HEK293T (cell line): ENCODE data around the gene CELF2.

Source experiments
- CTCF ChIA-PET: fragments of 350-600 bp; formaldehyde crosslinking; extraction: SDS; loops from one replicate; lab custom pipeline; 2021; ENCODE audit warnings: antibody characterized with exemption, inconsistent platforms; lab: Yijun Ruan, JAX
- POLR2A ChIA-PET: fragments of 350-600 bp; formaldehyde crosslinking; extraction: SDS; loops from one replicate; lab custom pipeline; 2020; ENCODE audit warnings: antibody characterized with exemption, inconsistent platforms; lab: Yijun Ruan, JAX
- DNase-seq: peaks from one replicate; pipeline ENCODE4 v3.0.0; 2012; ENCODE audit warnings: mixed read lengths; ENCODE audit errors: extremely low spot score
- ARNT ChIP-seq: fragments of 450-650 bp; IDR thresholded peaks from 2 replicates; pipeline ENCODE4 v1.6.1; 2017; ENCODE audit warnings: mild to moderate bottlenecking
- BHLHE40 ChIP-seq: fragments of 450-650 bp; IDR thresholded peaks from 2 replicates; pipeline ENCODE4 v1.6.1; 2016; ENCODE audit warnings: mild to moderate bottlenecking, moderate library complexity, borderline replicate concordance
- CTBP1 ChIP-seq: fragments of 450-650 bp; IDR thresholded peaks from 2 replicates; pipeline ENCODE4 v1.6.1; 2016; ENCODE audit warnings: borderline replicate concordance
- ELF4 ChIP-seq: fragments of 450-650 bp; IDR thresholded peaks from 2 replicates; pipeline ENCODE4 v1.6.1; 2017; ENCODE audit warnings: antibody characterized with exemption
- FOXA1 ChIP-seq: fragments of 450-650 bp; IDR thresholded peaks from 2 replicates; pipeline ENCODE4 v1.6.1; 2016; ENCODE audit warnings: mild to moderate bottlenecking
- FOXK2 ChIP-seq: fragments of 450-650 bp; IDR thresholded peaks from 2 replicates; pipeline ENCODE4 v1.6.1; 2016; ENCODE audit warnings: mild to moderate bottlenecking
- FOXM1 ChIP-seq: fragments of 450-650 bp; IDR thresholded peaks from 2 replicates; pipeline ENCODE4 v1.6.1; 2017; ENCODE audit warnings: mild to moderate bottlenecking, borderline replicate concordance
- HDGF ChIP-seq: fragments of 450-650 bp; IDR thresholded peaks from 2 replicates; pipeline ENCODE4 v1.6.1; 2017; ENCODE audit warnings: antibody characterized with exemption, borderline replicate concordance
- L3MBTL2 ChIP-seq: fragments of 450-650 bp; conservative IDR thresholded peaks from 2 replicates; pipeline ENCODE4 v1.6.1; 2016; ENCODE audit warnings: mild to moderate bottlenecking
- LEF1 ChIP-seq: fragments of 450-650 bp; IDR thresholded peaks from 2 replicates; pipeline ENCODE4 v1.6.1; 2017; ENCODE audit warnings: mild to moderate bottlenecking, borderline replicate concordance
- NFRKB ChIP-seq: fragments of 450-650 bp; IDR thresholded peaks from 2 replicates; pipeline ENCODE4 v1.6.1; 2016; ENCODE audit warnings: mild to moderate bottlenecking, moderate library complexity
- PKNOX1 ChIP-seq: fragments of 450-650 bp; IDR thresholded peaks from 2 replicates; pipeline ENCODE4 v1.6.1; 2016
- SP1 ChIP-seq: fragments of 450-650 bp; IDR thresholded peaks from 2 replicates; pipeline ENCODE4 v1.6.1; 2017
- SUZ12 ChIP-seq: fragments of 450-650 bp; IDR thresholded peaks from 2 replicates; pipeline ENCODE4 v1.6.1; 2016; ENCODE audit warnings: mild to moderate bottlenecking
- TARDBP ChIP-seq: fragments of 450-650 bp; IDR thresholded peaks from 2 replicates; pipeline ENCODE4 v1.6.1; 2016
- ZNF384 ChIP-seq: fragments of 450-650 bp; IDR thresholded peaks from 2 replicates; pipeline ENCODE4 v1.6.1; 2016

The CELF2 gene

GRCh38 chr10:11176746-11177145 is 159.1 kb downstream of the CELF2 start:
- ChIA-PET POLR2A (no interaction called here), CTCF (no interaction called here)
- no peak for TF ChIP-seq SP1
- TF ChIP-seq ZNF384: no peak
- TF ChIP-seq PKNOX1: no peak
- no peak for TF ChIP-seq BHLHE40
- no peak for TF ChIP-seq CTBP1
- no peak for TF ChIP-seq FOXM1
- DNase-seq: no peak

GRCh38 chr10:11177381-11177780 is 159.7 kb downstream of the CELF2 start:
- CTCF ChIA-PET: no interaction called here
- no peak for DNase-seq

GRCh38 chr10:11177926-11178471 is 160.3 kb downstream of the CELF2 start:
- ChIA-PET CTCF (interaction anchor here (1.2 kb wide), 1 partner anchor 92 kb away, joined by 4 read pairs; no protein-coding TSS in a partner anchor), POLR2A (no interaction called here)
- no peak for TF ChIP-seq CTBP1
- no peak for TF ChIP-seq SP1
- no peak for DNase-seq

More at GRCh38 chr10:11177381-11177780, 159.7 kb downstream of the CELF2 start:
- POLR2A ChIA-PET: no interaction called here
- TF ChIP-seq ARNT: no peak
- no peak for TF ChIP-seq PKNOX1
- no peak for TF ChIP-seq ZNF384
- TF ChIP-seq HDGF: no peak
- no peak for TF ChIP-seq FOXM1
- TF ChIP-seq FOXA1: no peak
- TF ChIP-seq SP1: no peak
- TF ChIP-seq ELF4: no peak
- TF ChIP-seq SUZ12: no peak
- TF ChIP-seq BHLHE40: no peak
- no peak for TF ChIP-seq L3MBTL2
- TF ChIP-seq NFRKB: no peak
- no peak for TF ChIP-seq CTBP1
- no peak for TF ChIP-seq FOXK2
- no peak for TF ChIP-seq TARDBP
- TF ChIP-seq LEF1: no peak

- ChIA-PET POLR2A (no interaction called here), CTCF (interaction anchor here (1.2 kb wide), 1 partner anchor 91 kb away, joined by 4 read pairs; no protein-coding TSS in a partner anchor)
- no peak for DNase-seq
- TF ChIP-seq ELF4 (no peak), HDGF (no peak), FOXK2 (no peak), TARDBP (no peak), SP1 (no peak), NFRKB (no peak), FOXA1 (no peak), ZNF384 (no peak), LEF1 (no peak), SUZ12 (no peak), CTBP1 (no peak)
Measured at GRCh38 chr10:11178606-11179515, 161.2 kb downstream of the CELF2 start.

- ChIA-PET CTCF (no interaction called here), POLR2A (no interaction called here)
- no peak for DNase-seq
- no peak for TF ChIP-seq TARDBP
Measured at GRCh38 chr10:11179516-11180105, 161.9 kb downstream of the CELF2 start.

- DNase-seq: no peak
- TF ChIP-seq PKNOX1: no peak
- no peak for TF ChIP-seq ARNT
- no peak for TF ChIP-seq ELF4
- no peak for TF ChIP-seq CTBP1
- POLR2A ChIA-PET: no interaction called here
- CTCF ChIA-PET: no interaction called here
Measured at GRCh38 chr10:11180228-11180627, 162.6 kb downstream of the CELF2 start.

GRCh38 chr10:11181978-11182377 is 164.3 kb downstream of the CELF2 start:
- ChIA-PET POLR2A (no interaction called here), CTCF (no interaction called here)
- no peak for DNase-seq

More at GRCh38 chr10:11181978-11182377, 164.3 kb downstream of the CELF2 start:
- no peak for TF ChIP-seq TARDBP
- TF ChIP-seq FOXK2: no peak
- TF ChIP-seq NFRKB: no peak
- no peak for TF ChIP-seq ZNF384
- TF ChIP-seq SUZ12: no peak
- TF ChIP-seq BHLHE40: no peak
- TF ChIP-seq CTBP1: no peak
- TF ChIP-seq LEF1: no peak
- TF ChIP-seq FOXM1: no peak
- TF ChIP-seq HDGF: no peak
- TF ChIP-seq ELF4: no peak
- no peak for TF ChIP-seq SP1
- no peak for TF ChIP-seq L3MBTL2
- no peak for TF ChIP-seq PKNOX1
- no peak for TF ChIP-seq FOXA1
- no peak for TF ChIP-seq ARNT
